IMR-90 (cell line): Measurements from ENCODE around the gene RAPGEF2. TPM values are rescaled to one million over a fixed set of nuclear protein-coding genes. Genes with fewer than 3 reads are reported as not detected.

Source experiments
- ATAC-seq: fragments of 200-7000 bp; cut with Tn5 transposase; 2 replicates; pipeline ENCODE4 v1.9.1; 2020; ENCODE audit warnings: low read depth, mild to moderate bottlenecking, moderate library complexity
- BruUV-seq: library from RNA; stranded (reverse); fragments of 400-500 nt; replicated peaks from 2 replicates; lab custom pipeline; 2021; lab: Mats Ljungman, UMichigan
- CTCF ChIA-PET: fragments of 300-600 bp; formaldehyde crosslinking; extraction: SDS; loops from one replicate; lab custom pipeline; 2021; ENCODE audit warnings: antibody characterized with exemption; lab: Yijun Ruan, JAX
- POLR2A ChIA-PET: fragments of 300-600 bp; sonication (Branson Sonifier 250); formaldehyde crosslinking; loops from one replicate; lab custom pipeline; 2022; ENCODE audit warnings: antibody characterized with exemption; ENCODE audit not compliant: unreplicated experiment; lab: Charles Lee
- DNase-seq: peaks from one replicate; pipeline ENCODE4 v3.0.0; 2013
- H2AFZ ChIP-seq: replicated peaks from 2 replicates; pipeline ENCODE3; 2013; ENCODE audit warnings: low read length, mild to moderate bottlenecking; ENCODE audit not compliant: poor library complexity
- H2AK5ac ChIP-seq: 2 replicates; pipeline ENCODE4 v1.6.1; 2013; ENCODE audit warnings: low read depth, low read length, inconsistent platforms
- H2AK9ac ChIP-seq: replicated peaks from 2 replicates; pipeline ENCODE3; 2013; ENCODE audit warnings: mild to moderate bottlenecking, low read depth, low read length, moderate library complexity; ENCODE audit not compliant: poor library complexity
- H2BK120ac ChIP-seq: 2 replicates; pipeline ENCODE4 v1.6.1; 2013; ENCODE audit warnings: low read depth, low read length, inconsistent platforms
- H2BK15ac ChIP-seq: 3 replicates; pipeline ENCODE4 v1.6.1; 2013; ENCODE audit warnings: low read depth, low read length, inconsistent platforms
- H2BK20ac ChIP-seq: 2 replicates; pipeline ENCODE4 v1.6.1; 2013; ENCODE audit warnings: low read depth, mild to moderate bottlenecking, inconsistent platforms, low read length, moderate library complexity
- H2BK5ac ChIP-seq: 2 replicates; pipeline ENCODE4 v1.6.1; 2013; ENCODE audit warnings: mild to moderate bottlenecking, low read depth, low read length, inconsistent platforms; ENCODE audit not compliant: poor library complexity, severe bottlenecking
- H3K14ac ChIP-seq: replicated peaks from 2 replicates; pipeline ENCODE4 v1.6.1; 2013; ENCODE audit warnings: low read depth, low read length, inconsistent platforms
- H3K18ac ChIP-seq: 2 replicates; pipeline ENCODE4 v1.6.1; 2013; ENCODE audit warnings: low read depth, low read length, control low read depth
- H3K23ac ChIP-seq: 2 replicates; pipeline ENCODE4 v1.6.1; 2013; ENCODE audit warnings: low read depth, low read length, inconsistent platforms
- H3K27ac ChIP-seq: 2 replicates; pipeline ENCODE4 v1.5.1; 2013; ENCODE audit warnings: mild to moderate bottlenecking, control low read depth, low read length; ENCODE audit not compliant: insufficient read depth
- H3K27me3 ChIP-seq: 2 replicates; pipeline ENCODE4 v1.6.1; 2013; ENCODE audit warnings: low read length; ENCODE audit not compliant: control insufficient read depth, insufficient read depth
- H3K36me3 ChIP-seq: 2 replicates; pipeline ENCODE4 v1.6.1; 2013; ENCODE audit warnings: low read length, mixed read lengths; ENCODE audit not compliant: control insufficient read depth, insufficient read depth
- H3K4ac ChIP-seq: 2 replicates; pipeline ENCODE4 v1.6.1; 2013; ENCODE audit warnings: low read depth, low read length, inconsistent platforms
- H3K4me1 ChIP-seq: 2 replicates; pipeline ENCODE4 v1.6.1; 2013; ENCODE audit warnings: low read length, mixed read lengths; ENCODE audit not compliant: control insufficient read depth, insufficient read depth
- H3K4me2 ChIP-seq: 2 replicates; pipeline ENCODE4 v1.6.1; 2013; ENCODE audit warnings: low read depth, mild to moderate bottlenecking, control low read depth, low read length, moderate library complexity
- H3K4me3 ChIP-seq: 2 replicates; pipeline ENCODE4 v1.5.1; 2013; ENCODE audit warnings: low read depth, mild to moderate bottlenecking, control low read depth, low read length, moderate library complexity; ENCODE audit not compliant: insufficient read depth
- H3K56ac ChIP-seq: 2 replicates; pipeline ENCODE4 v1.6.1; 2013; ENCODE audit warnings: low read length, inconsistent platforms; ENCODE audit not compliant: insufficient read depth; ENCODE audit errors: extremely low read depth
- H3K79me1 ChIP-seq, 2 experiments: 2 replicates each; pipeline ENCODE4 v1.6.1; 2013; ENCODE audit warnings: low read length in 2 of 2, inconsistent platforms in 1 of 2, low read depth in 1 of 2
- H3K9ac ChIP-seq: 2 replicates; pipeline ENCODE4 v1.6.1; 2013; ENCODE audit warnings: low read depth, low read length, control low read depth
- H3K9me1 ChIP-seq: 2 replicates; pipeline ENCODE4 v1.6.1; 2013; ENCODE audit warnings: low read length, inconsistent platforms; ENCODE audit not compliant: insufficient read depth
- H3K9me3 ChIP-seq: 2 replicates; pipeline ENCODE4 v1.6.1; 2013; ENCODE audit warnings: low read length; ENCODE audit not compliant: control insufficient read depth, insufficient read depth
- H4K20me1 ChIP-seq: 2 replicates; pipeline ENCODE4 v1.6.1; 2013; ENCODE audit warnings: low read length, inconsistent platforms; ENCODE audit not compliant: insufficient read depth
- H4K5ac ChIP-seq: 2 replicates; pipeline ENCODE4 v1.6.1; 2013; ENCODE audit warnings: mild to moderate bottlenecking, low read depth, low read length, control low read depth
- H4K8ac ChIP-seq, 2 experiments: 2 replicates each; pipeline ENCODE4 v1.6.1; 2013; ENCODE audit warnings: low read depth in 2 of 2, low read length in 2 of 2, control low read depth in 1 of 2, inconsistent platforms in 1 of 2
- H4K91ac ChIP-seq: 2 replicates; pipeline ENCODE4 v1.6.1; 2013; ENCODE audit warnings: low read depth, low read length, inconsistent platforms; ENCODE audit not compliant: insufficient read depth
- BHLHE40 ChIP-seq: fragments of 150-350 bp; IDR thresholded peaks from 2 replicates; pipeline ENCODE4 v1.6.1; 2016; ENCODE audit warnings: mild to moderate bottlenecking, low read depth, low read length
- CEBPB ChIP-seq: IDR thresholded peaks from 2 replicates; pipeline ENCODE4 v1.6.1; 2012; ENCODE audit warnings: low read depth, low read length, improper control_type of control experiment
- CHD1 ChIP-seq: IDR thresholded peaks from 2 replicates; pipeline ENCODE4 v1.6.1; 2012; ENCODE audit warnings: low read depth, low read length, improper control_type of control experiment
- CTCF ChIP-seq: conservative IDR thresholded peaks from 2 replicates; pipeline ENCODE4 v1.5.1; 2012; ENCODE audit warnings: mild to moderate bottlenecking, low read depth, low read length, improper control_type of control experiment
- FOS ChIP-seq: fragments of 150-350 bp; IDR thresholded peaks from 2 replicates; pipeline ENCODE4 v1.6.1; 2016; ENCODE audit warnings: low read depth, low read length
- MAFK ChIP-seq: IDR thresholded peaks from 2 replicates; pipeline ENCODE4 v1.6.1; 2012; ENCODE audit warnings: low read depth, low read length, improper control_type of control experiment
- MAZ ChIP-seq: IDR thresholded peaks from 2 replicates; pipeline ENCODE4 v1.6.1; 2012; ENCODE audit warnings: low read depth, mild to moderate bottlenecking, low read length, improper control_type of control experiment, moderate library complexity, borderline replicate concordance
- MXI1 ChIP-seq: IDR thresholded peaks from 2 replicates; pipeline ENCODE4 v1.6.1; 2012; ENCODE audit warnings: low read depth, mild to moderate bottlenecking, low read length, moderate library complexity, borderline replicate concordance
- NFE2L2 ChIP-seq: fragments of 150-350 bp; IDR thresholded peaks from 2 replicates; pipeline ENCODE4 v1.6.1; 2016; ENCODE audit warnings: low read depth, mild to moderate bottlenecking, low read length
- POLR2A ChIP-seq: IDR thresholded peaks from 2 replicates; pipeline ENCODE4 v1.6.1; 2012; ENCODE audit warnings: mild to moderate bottlenecking, low read depth, low read length
- RAD21 ChIP-seq: IDR thresholded peaks from 2 replicates; pipeline ENCODE4 v1.6.1; 2012; ENCODE audit warnings: low read length, improper control_type of control experiment
- RCOR1 ChIP-seq: IDR thresholded peaks from 2 replicates; pipeline ENCODE4 v1.6.1; 2012; ENCODE audit warnings: mild to moderate bottlenecking, low read length, improper control_type of control experiment; ENCODE audit not compliant: insufficient replicate concordance
- RFX5 ChIP-seq: IDR thresholded peaks from 2 replicates; pipeline ENCODE4 v1.8.0; 2012; ENCODE audit warnings: low read depth, mild to moderate bottlenecking, low read length, moderate library complexity
- SMC3 ChIP-seq: fragments of 150-350 bp; IDR thresholded peaks from 2 replicates; pipeline ENCODE4 v1.6.1; 2016; ENCODE audit warnings: low read depth, mild to moderate bottlenecking, antibody characterized with exemption, low read length, moderate library complexity
- USF2 ChIP-seq: fragments of 150-350 bp; IDR thresholded peaks from 2 replicates; pipeline ENCODE4 v1.6.1; 2017; ENCODE audit warnings: mild to moderate bottlenecking, antibody characterized with exemption, low read length, low read depth
- WGBS, 2 experiments: methylation state at CpG; one replicate each; pipeline versions ENCODE4 v1.1.5 to v1.1.7; 2013; ENCODE audit warnings: missing lambda C conversion rate in 2 of 2; ENCODE audit not compliant: insufficient read length in 1 of 2; ENCODE audit errors: extremely low coverage in 2 of 2; 5-methylcytosine and 5-hydroxymethylcytosine counted together
- dilution Hi-C: fragments of 300-500 bp; cut with HindIII; formaldehyde crosslinking; loops from one replicate; pipeline ENCODE4 v1.14.3; 2018; ENCODE audit warnings: low sequenced_read_pairs; ENCODE audit not compliant: unreplicated experiment
- in situ Hi-C: fragments of 300-500 bp; cut with MboI; formaldehyde crosslinking; loops from 3 replicates; pipeline ENCODE4 v1.14.3; 2019; ENCODE audit warnings: low sequenced_read_pairs, inconsistent platforms, mixed read lengths
- intact Hi-C: fragments of 100-400 bp; cut with micrococcal nuclease; formaldehyde crosslinking; loops from 2 replicates; pipeline ENCODE4 v1.10.0; 2022
- polyA plus RNA-seq, 3 experiments: library from polyadenylated mRNA; depleted of rRNA; stranded (reverse); fragments of >200 nt; gene quantifications; 2 replicates each; pipeline ENCODE4 v1.2.3, GENCODE V29; 2012; ENCODE audit warnings: low replicate concordance in 1 of 3
- total RNA-seq: library from RNA; depleted of rRNA; stranded (reverse); fragments of >200 nt; gene quantifications from 2 replicates; pipeline ENCODE4 v1.2.3, GENCODE V29; 2012
- TF ChIP-seq, protein P1 (sequence below): fragments of 150-350 bp; IDR thresholded peaks from 2 replicates; pipeline ENCODE4 v1.6.1; 2016; ENCODE audit warnings: low read depth, mild to moderate bottlenecking, low read length, moderate library complexity, borderline replicate concordance

Gene RAPGEF2
- total and polyA plus RNA-seq, 2 of the 4 experiments (the other 2 are of a cell fraction) = 27.6 to 109 TPM

- BruUV-seq = no TSS peak
- no peak overlapping the region for H2BK120ac ChIP-seq
- in situ Hi-C loops = no loop called here
- ChIA-PET CTCF (interaction anchor here (1.2 kb wide), 1 partner anchor 9 kb away, joined by 7 read pairs; no protein-coding TSS in a partner anchor), POLR2A (no interaction called here)
- no peak overlapping the region for H2BK20ac ChIP-seq
- 0 out of 2 replicates have a peak, but pooled peaks cover 5% of the 10 kb centered on the region for H3K9me1 ChIP-seq
- no peak overlapping the region for H3K9ac ChIP-seq
- no CpG with 5 or more reads among the region's 4 CpGs for WGBS, 2 experiments
- H2BK5ac ChIP-seq = no peak overlapping the region
- peaks cover 29% of the 10 kb centered on the region for H3K36me3 ChIP-seq
- intact Hi-C loops = no loop called here
- H2AK5ac ChIP-seq = no peak overlapping the region
- H3K18ac ChIP-seq = no peak overlapping the region
- no peak overlapping the region for H3K4ac ChIP-seq
- no peak overlapping the region for H3K14ac ChIP-seq
- no peaks in the 10 kb centered on the region for H3K27me3 ChIP-seq
- no peak overlapping the region for H4K8ac ChIP-seq
- dilution Hi-C loops = no loop called here
- no peak overlapping the region for H3K4me3 ChIP-seq
- H2BK15ac ChIP-seq = no peak overlapping the region
- H3K23ac ChIP-seq = no peak overlapping the region
- H3K27ac ChIP-seq = no peak overlapping the region
- no peak for TF ChIP-seq SMC3
- TF ChIP-seq FOS = no peak
- TF ChIP-seq MAFK = no peak
- TF ChIP-seq RAD21 = no peak
- no peak for TF ChIP-seq CTCF
- no peak for TF ChIP-seq NFE2L2
- no peak for TF ChIP-seq MAZ
- TF ChIP-seq POLR2A = no peak
- TF ChIP-seq RCOR1 = no peak
- no peak for TF ChIP-seq MXI1
- no peak for TF ChIP-seq RFX5
- no peak for TF ChIP-seq BHLHE40
- TF ChIP-seq, protein P1, sequence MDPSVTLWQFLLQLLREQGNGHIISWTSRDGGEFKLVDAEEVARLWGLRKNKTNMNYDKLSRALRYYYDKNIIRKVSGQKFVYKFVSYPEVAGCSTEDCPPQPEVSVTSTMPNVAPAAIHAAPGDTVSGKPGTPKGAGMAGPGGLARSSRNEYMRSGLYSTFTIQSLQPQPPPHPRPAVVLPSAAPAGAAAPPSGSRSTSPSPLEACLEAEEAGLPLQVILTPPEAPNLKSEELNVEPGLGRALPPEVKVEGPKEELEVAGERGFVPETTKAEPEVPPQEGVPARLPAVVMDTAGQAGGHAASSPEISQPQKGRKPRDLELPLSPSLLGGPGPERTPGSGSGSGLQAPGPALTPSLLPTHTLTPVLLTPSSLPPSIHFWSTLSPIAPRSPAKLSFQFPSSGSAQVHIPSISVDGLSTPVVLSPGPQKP = no peak
- no peak for TF ChIP-seq CEBPB
- no peak for TF ChIP-seq USF2
- no peak for TF ChIP-seq CHD1
- no peaks in the 10 kb centered on the region for H3K9me3 ChIP-seq
- no peak overlapping the region for H2AFZ ChIP-seq
- H4K91ac ChIP-seq = no peak overlapping the region
- H3K79me1 ChIP-seq = peaks cover 3 to 25% of the 10 kb centered on the region in 2 experiments
- H3K4me1 ChIP-seq = peaks cover 2% of the 10 kb centered on the region; the same call in 1 of the 2 replicates
- H4K20me1 ChIP-seq = no peaks in the 10 kb centered on the region
- H4K5ac ChIP-seq = no peak overlapping the region
- H3K4me2 ChIP-seq = no peak overlapping the region
- H3K56ac ChIP-seq = no peak overlapping the region
- DNase-seq (no peak), ATAC-seq (no peak)
- no peak overlapping the region for H2AK9ac ChIP-seq
These were observed 242.0 kb downstream of the RAPGEF2 start for GRCh38 chr4:159344877-159345276.
